Hepatocyte (in vitro differentiated cells): ENCODE data around the gene ERO1B. TPM values are rescaled to one million over a fixed set of nuclear protein-coding genes. Genes with fewer than 3 reads are reported as not detected.

Experiments
- DNase-seq: peaks from one replicate; pipeline ENCODE4 v3.0.0-alpha.2; 2016; ENCODE audit warnings: low spot score
- H2AFZ ChIP-seq: fragments of 200-600 bp; sonication (generic); 2 replicates; pipeline ENCODE4 v1.6.0; 2016; ENCODE audit warnings: antibody characterized with exemption, mild to moderate bottlenecking
- H3K27ac ChIP-seq: fragments of 200-600 bp; sonication (generic); 2 replicates; pipeline ENCODE4 v1.5.1; 2016; ENCODE audit warnings: mild to moderate bottlenecking
- H3K27me3 ChIP-seq: fragments of 200-600 bp; sonication (generic); 2 replicates; pipeline ENCODE4 v1.6.1; 2016
- H3K36me3 ChIP-seq: fragments of 200-600 bp; sonication (generic); replicated peaks from 2 replicates; pipeline ENCODE4 v1.5.1; 2016; ENCODE audit warnings: low read depth; ENCODE audit not compliant: insufficient read depth
- H3K4me1 ChIP-seq: fragments of 200-600 bp; sonication (generic); 2 replicates; pipeline ENCODE4 v1.5.1; 2016; ENCODE audit warnings: mild to moderate bottlenecking, moderate library complexity; ENCODE audit not compliant: insufficient read depth
- H3K4me2 ChIP-seq: fragments of 200-600 bp; sonication (generic); 2 replicates; pipeline ENCODE4 v1.6.0; 2016
- H3K4me3 ChIP-seq: fragments of 200-600 bp; sonication (generic); 2 replicates; pipeline ENCODE4 v1.5.1; 2016; ENCODE audit warnings: mild to moderate bottlenecking
- H3K79me2 ChIP-seq: fragments of 200-600 bp; sonication (generic); 2 replicates; pipeline ENCODE4 v1.6.0; 2017; ENCODE audit warnings: mild to moderate bottlenecking
- H3K9me2 ChIP-seq: fragments of 200-600 bp; sonication (generic); replicated peaks from 2 replicates; pipeline ENCODE4 v1.6.0; 2017; ENCODE audit warnings: mild to moderate bottlenecking; ENCODE audit not compliant: insufficient read depth
- H3K9me3 ChIP-seq: fragments of 200-600 bp; sonication (generic); 2 replicates; pipeline ENCODE4 v1.5.1; 2016; ENCODE audit warnings: low read depth, mild to moderate bottlenecking
- H4K20me1 ChIP-seq: fragments of 200-600 bp; sonication (generic); 2 replicates; pipeline ENCODE4 v1.6.0; 2016; ENCODE audit warnings: mild to moderate bottlenecking; ENCODE audit not compliant: insufficient read depth, poor library complexity, severe bottlenecking
- EZH2 ChIP-seq: fragments of 200-600 bp; sonication (generic); IDR thresholded peaks from 2 replicates; pipeline ENCODE4 v1.6.1; 2016; ENCODE audit warnings: antibody characterized with exemption, mild to moderate bottlenecking, borderline replicate concordance
- EZH2phosphoT487 ChIP-seq: fragments of 200-600 bp; sonication (generic); IDR thresholded peaks from one replicate; pipeline ENCODE4 v1.6.1; 2018; ENCODE audit warnings: antibody characterized with exemption, mild to moderate bottlenecking, low read depth, moderate library complexity; ENCODE audit not compliant: unreplicated experiment, severe bottlenecking
- WGBS: methylation state at CpG from one replicate; pipeline ENCODE4 v1.1.6; 2016; ENCODE audit warnings: low lambda C conversion rate; ENCODE audit errors: missing lambda C conversion rate; 5-methylcytosine and 5-hydroxymethylcytosine counted together
- polyA plus RNA-seq: library from polyadenylated mRNA; unstranded; fragments of >200 nt; fragmentation: Nextera tagmentation; extraction: Ambion mirVana; gene quantifications from 2 replicates; pipeline ENCODE4 v1.2.1, GENCODE V29; 2016
- total RNA-seq: library from RNA; depleted of rRNA; stranded (reverse); fragments of >200 nt; gene quantifications from 2 replicates; pipeline ENCODE4 v1.2.3, GENCODE V29; 2014
- TF ChIP-seq, protein P1 (sequence below): fragments of 200-600 bp; sonication (generic); IDR thresholded peaks from 2 replicates; pipeline ENCODE4 v1.5.1; 2016; ENCODE audit warnings: antibody characterized with exemption, mild to moderate bottlenecking; ENCODE audit not compliant: poor library complexity

The ERO1B gene
- total and polyA plus RNA-seq, 2 experiments from 2014 or later, result 3.6 to 5.8 TPM

GRCh38 chr1:236297161-236297560 is 15.4 kb upstream of the ERO1B start:
- TF ChIP-seq, protein P1, sequence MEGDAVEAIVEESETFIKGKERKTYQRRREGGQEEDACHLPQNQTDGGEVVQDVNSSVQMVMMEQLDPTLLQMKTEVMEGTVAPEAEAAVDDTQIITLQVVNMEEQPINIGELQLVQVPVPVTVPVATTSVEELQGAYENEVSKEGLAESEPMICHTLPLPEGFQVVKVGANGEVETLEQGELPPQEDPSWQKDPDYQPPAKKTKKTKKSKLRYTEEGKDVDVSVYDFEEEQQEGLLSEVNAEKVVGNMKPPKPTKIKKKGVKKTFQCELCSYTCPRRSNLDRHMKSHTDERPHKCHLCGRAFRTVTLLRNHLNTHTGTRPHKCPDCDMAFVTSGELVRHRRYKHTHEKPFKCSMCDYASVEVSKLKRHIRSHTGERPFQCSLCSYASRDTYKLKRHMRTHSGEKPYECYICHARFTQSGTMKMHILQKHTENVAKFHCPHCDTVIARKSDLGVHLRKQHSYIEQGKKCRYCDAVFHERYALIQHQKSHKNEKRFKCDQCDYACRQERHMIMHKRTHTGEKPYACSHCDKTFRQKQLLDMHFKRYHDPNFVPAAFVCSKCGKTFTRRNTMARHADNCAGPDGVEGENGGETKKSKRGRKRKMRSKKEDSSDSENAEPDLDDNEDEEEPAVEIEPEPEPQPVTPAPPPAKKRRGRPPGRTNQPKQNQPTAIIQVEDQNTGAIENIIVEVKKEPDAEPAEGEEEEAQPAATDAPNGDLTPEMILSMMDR, result no peak
- TF ChIP-seq EZH2, result no peak
- no peak for TF ChIP-seq EZH2phosphoT487
- no peaks in the 10 kb centered on the region for H3K27me3 ChIP-seq
- 67% methylated on average over 8 of the region's 8 CpGs for WGBS

GRCh38 chr1:236292425-236292824 is 10.7 kb upstream of the ERO1B start:
- WGBS, result 67% methylated on average over 3 of the region's 3 CpGs
- Histone ChIP-seq H3K4me2 (no peak overlapping the region), H3K27me3 (no peaks in the 10 kb centered on the region), H3K27ac (no peak overlapping the region), H3K9me3 (no peaks in the 10 kb centered on the region), H3K36me3 (no peaks in the 10 kb centered on the region), H3K9me2 (no peaks in the 10 kb centered on the region), H3K4me3 (no peak overlapping the region), H4K20me1 (no peaks in the 10 kb centered on the region), H3K79me2 (no peaks in the 10 kb centered on the region), H3K4me1 (no peaks in the 10 kb centered on the region), H2AFZ (no peak overlapping the region)
- no peak for DNase-seq
- TF ChIP-seq EZH2phosphoT487, result no peak
- TF ChIP-seq, protein P1, result no peak

More at GRCh38 chr1:236297161-236297560, 15.4 kb upstream of the ERO1B start:
- Histone ChIP-seq H3K36me3 (no peaks in the 10 kb centered on the region), H3K79me2 (no peaks in the 10 kb centered on the region), H2AFZ (no peak overlapping the region), H3K4me1 (no peaks in the 10 kb centered on the region), H4K20me1 (no peaks in the 10 kb centered on the region), H3K27ac (no peak overlapping the region), H3K4me2 (no peak overlapping the region), H3K9me2 (no peaks in the 10 kb centered on the region), H3K4me3 (no peak overlapping the region), H3K9me3 (no peaks in the 10 kb centered on the region)
- no peak for DNase-seq

GRCh38 chr1:236289492-236290131 is 7.9 kb upstream of the ERO1B start:
- Histone ChIP-seq H4K20me1 (no peaks in the 10 kb centered on the region), H3K4me1 (no peaks in the 10 kb centered on the region), H3K27ac (no peak overlapping the region)

More at GRCh38 chr1:236289492-236290131, 7.9 kb upstream of the ERO1B start:
- H2AFZ ChIP-seq, result no peak overlapping the region
- 87% methylated on average over 1 of the region's 1 CpG for WGBS
- H3K79me2 ChIP-seq, result no peaks in the 10 kb centered on the region
- H3K36me3 ChIP-seq, result no peaks in the 10 kb centered on the region
- no peak overlapping the region for H3K4me2 ChIP-seq
- DNase-seq, result no peak
- TF ChIP-seq EZH2phosphoT487 (no peak), EZH2 (no peak)
- TF ChIP-seq, protein P1, result no peak
- H3K9me3 ChIP-seq, result no peaks in the 10 kb centered on the region
- H3K4me3 ChIP-seq, result no peak overlapping the region
- peaks cover 5% of the 10 kb centered on the region for H3K27me3 ChIP-seq
- no peaks in the 10 kb centered on the region for H3K9me2 ChIP-seq
